Measurements from ENCODE around the gene HSPB6. TPM values are rescaled to one million over a fixed set of nuclear protein-coding genes. Genes with fewer than 3 reads are reported as not detected.
A peak's percentile ranks its signal among the peaks of the same experiment; 100 is the strongest.

The HSPB6 gene
- total RNA-seq, 1 experiment from 2014 or later: 0.93 TPM

DNA sequence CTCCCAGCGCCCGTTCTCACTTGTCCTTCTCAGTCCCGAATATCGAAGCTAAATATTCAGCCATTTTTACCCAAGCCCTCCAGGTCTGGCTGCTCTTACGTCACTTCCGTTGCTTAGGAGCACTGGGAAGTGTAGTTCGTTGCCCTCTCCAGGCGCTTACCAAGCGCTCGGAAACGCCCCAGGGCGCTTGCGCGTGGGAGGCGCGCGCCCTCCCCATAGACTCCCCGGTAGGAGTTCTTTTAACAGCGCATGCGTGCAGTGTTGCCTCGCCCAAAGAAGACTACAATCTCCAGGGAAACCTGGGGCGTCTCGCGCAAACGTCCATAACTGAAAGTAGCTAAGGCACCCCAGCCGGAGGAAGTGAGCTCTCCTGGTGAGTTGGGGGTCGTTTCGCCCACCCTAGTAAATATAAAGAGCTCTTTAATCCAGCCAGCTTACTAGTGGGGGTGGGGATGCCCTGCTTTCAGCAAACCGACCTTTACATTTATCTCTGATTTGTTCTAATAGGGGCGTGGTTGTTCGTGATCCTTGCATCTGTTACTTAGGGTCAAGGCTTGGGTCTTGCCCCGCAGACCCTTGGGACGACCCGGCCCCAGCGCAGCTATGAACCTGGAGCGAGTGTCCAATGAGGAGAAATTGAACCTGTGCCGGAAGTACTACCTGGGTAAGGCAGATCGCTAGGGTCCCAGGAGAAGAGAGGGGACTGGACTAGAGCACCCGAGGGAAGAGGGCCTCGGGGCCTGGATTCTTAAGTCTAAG, 11.3 kb downstream of the HSPB6 start, which contains the start of the genes PSENEN and U2AF1L4:
TSS of gene PSENEN (plus strand) at position 324 of the 759 bp plus-strand sequence. CDS start at position 604, 280 bp downstream.
TSS of gene U2AF1L4 (minus strand) at position 91 of the 759 bp plus-strand sequence. CDS start at position 64, 27 bp downstream.
- ATAC-seq (peak; percentile 71), DNase-seq (ENCODE audit: low read depth, low spot score) (peak; percentile 99)
- ChIA-PET CTCF (interaction anchor here (0.9 to 2.2 kb wide), 3 partner anchors 43 to 187 kb away, joined by 3 to 6 read pairs (median 3); no protein-coding TSS in a partner anchor), POLR2A (interaction anchor here (0.6 to 1.7 kb wide), 9 partner anchors 10 to 124 kb away, joined by 3 to 7 read pairs (median 4); partner anchors contain the start of gene COX6B1), RAD21 (ENCODE audit: low non-redundant PET in 1 of 2, low total read pairs in 2 of 2, uncharacterized antibody in 2 of 2, unreplicated experiment in 2 of 2) (interaction anchor here in 1 of 2 experiments (0.7 to 1.7 kb wide), 2 partner anchors 74 to 188 kb away, joined by 4 to 6 read pairs; no protein-coding TSS in a partner anchor)
- no peaks in the 10 kb centered on the region for H3K9me2 ChIP-seq (ENCODE audit: insufficient read depth)
- no peak within 1 kb of the TSS for H2AFZ ChIP-seq (ENCODE audit: low read depth, low read length, poor library complexity, severe bottlenecking)
- peaks cover 29 to 36% of the 10 kb centered on the region in 2 experiments for H3K4me1 ChIP-seq (ENCODE audit: control insufficient read depth in 1 of 2, insufficient read depth in 2 of 2, low read length in 2 of 2)
- no peaks in the 10 kb centered on the region; a peak in 1 of 4 replicates for H3K36me3 ChIP-seq (ENCODE audit: control insufficient read depth in 1 of 2, insufficient read depth in 2 of 2, low read length in 2 of 2)
- peaks cover 19% of the 10 kb centered on the region for H3K79me2 ChIP-seq (ENCODE audit: insufficient read depth, low read length)
- no peaks in the 10 kb centered on the region for H3K27me3 ChIP-seq (ENCODE audit: insufficient read depth, low read length)
- peak within 1 kb of the TSS; percentile 82 for H3K9ac ChIP-seq (ENCODE audit: low read length)
- no peaks in the 10 kb centered on the region for H4K20me1 ChIP-seq (ENCODE audit: insufficient read depth)
- H3K4me3 ChIP-seq (replicated peaks in 1 of 2; ENCODE audit: low read depth in 1 of 2, low read length in 2 of 2): peak within 1 kb of the TSS; percentile 93 to 99
- TF ChIP-seq POLR2AphosphoS5 (IDR thresholded peaks at IDR 0.05; ENCODE audit: low read depth, low read length): peak; percentile 78
- no peak for TF ChIP-seq POLR2A (IDR thresholded peaks at IDR 0.05; ENCODE audit: borderline replicate concordance, extremely low read depth, insufficient read depth, insufficient read length)
- TF ChIP-seq SRF (IDR thresholded peaks at IDR 0.05; ENCODE audit: low read depth): no peak
- peak; percentile 86 for TF ChIP-seq EGR1 (IDR thresholded peaks at IDR 0.05; ENCODE audit: low read depth)
- TF ChIP-seq ZFX (IDR thresholded peaks at IDR 0.05): no peak
- TF ChIP-seq, protein P1, sequence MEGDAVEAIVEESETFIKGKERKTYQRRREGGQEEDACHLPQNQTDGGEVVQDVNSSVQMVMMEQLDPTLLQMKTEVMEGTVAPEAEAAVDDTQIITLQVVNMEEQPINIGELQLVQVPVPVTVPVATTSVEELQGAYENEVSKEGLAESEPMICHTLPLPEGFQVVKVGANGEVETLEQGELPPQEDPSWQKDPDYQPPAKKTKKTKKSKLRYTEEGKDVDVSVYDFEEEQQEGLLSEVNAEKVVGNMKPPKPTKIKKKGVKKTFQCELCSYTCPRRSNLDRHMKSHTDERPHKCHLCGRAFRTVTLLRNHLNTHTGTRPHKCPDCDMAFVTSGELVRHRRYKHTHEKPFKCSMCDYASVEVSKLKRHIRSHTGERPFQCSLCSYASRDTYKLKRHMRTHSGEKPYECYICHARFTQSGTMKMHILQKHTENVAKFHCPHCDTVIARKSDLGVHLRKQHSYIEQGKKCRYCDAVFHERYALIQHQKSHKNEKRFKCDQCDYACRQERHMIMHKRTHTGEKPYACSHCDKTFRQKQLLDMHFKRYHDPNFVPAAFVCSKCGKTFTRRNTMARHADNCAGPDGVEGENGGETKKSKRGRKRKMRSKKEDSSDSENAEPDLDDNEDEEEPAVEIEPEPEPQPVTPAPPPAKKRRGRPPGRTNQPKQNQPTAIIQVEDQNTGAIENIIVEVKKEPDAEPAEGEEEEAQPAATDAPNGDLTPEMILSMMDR (IDR thresholded peaks at IDR 0.05 in 2 of 3, conservative IDR thresholded peaks at IDR 0.05 in 1 of 3; ENCODE audit: borderline replicate concordance in 1 of 3, insufficient read depth in 1 of 3, low read depth in 2 of 3, low read length in 2 of 3): no peak
- TF ChIP-seq YY1 (IDR thresholded peaks at IDR 0.05; ENCODE audit: extremely low read depth, insufficient replicate concordance, low read depth, low read length): peak; percentile 85
- TF ChIP-seq EZH2phosphoT487 (IDR thresholded peaks at IDR 0.05; ENCODE audit: borderline replicate concordance): no peak
- TF ChIP-seq SP1 (IDR thresholded peaks at IDR 0.05; ENCODE audit: low read depth): peak; percentile 52; the same call in 1 of the 2 replicates
- TF ChIP-seq SIN3A (IDR thresholded peaks at IDR 0.05; ENCODE audit: low read depth): 0 out of 2 replicates have a peak, but pooled peaks have one; percentile 51
- intact Hi-C loops (cut with micrococcal nuclease): no loop called here
- H3K4me2 ChIP-seq (ENCODE audit: low read length): peak within 1 kb of the TSS; percentile 99
- BruUV-seq (replicated peaks): TSS peak; percentile 70
- H3K27ac ChIP-seq (ENCODE audit: low read depth, low read length): peak within 1 kb of the TSS; percentile 78
- H3K9me3 ChIP-seq (ENCODE audit: control insufficient read depth in 1 of 2, insufficient read depth in 1 of 2, low read depth in 1 of 2, low read length in 2 of 2): no peaks in the 10 kb centered on the region
